GM19351 (cell line): ENCODE measurements around the gene GAS6.
A peak's percentile ranks its signal among the peaks of the same experiment; 100 is the strongest.

Experiments
- ATAC-seq: cut with Tn5 transposase; IDR thresholded peaks from one replicate; pipeline ENCODE4 v1.9.1; 2021; ENCODE audit warnings: mild to moderate bottlenecking, moderate library complexity; ENCODE audit not compliant: unreplicated experiment

The GAS6 gene

DNA sequence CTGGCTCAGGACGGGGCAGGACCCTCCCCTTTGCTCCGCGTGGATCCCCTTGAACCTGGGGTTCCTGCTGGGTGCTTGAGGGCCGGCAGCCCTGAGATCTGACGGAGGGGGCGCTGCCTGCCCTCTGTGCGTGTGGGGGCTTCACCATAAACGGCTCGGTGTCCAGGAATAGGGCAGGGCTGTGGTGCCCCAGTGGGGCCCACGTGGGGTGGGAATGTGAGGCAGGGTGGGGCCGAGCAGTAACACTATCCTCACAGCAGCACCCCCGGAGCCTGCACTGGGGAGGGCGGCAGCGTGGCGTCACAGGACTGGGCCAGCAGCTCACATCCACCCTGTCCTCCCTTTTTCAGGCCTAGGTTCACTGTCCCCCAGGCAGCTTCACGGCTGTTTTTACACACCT, 38.0 kb downstream of the GAS6 start:
- ATAC-seq = no peak

DNA sequence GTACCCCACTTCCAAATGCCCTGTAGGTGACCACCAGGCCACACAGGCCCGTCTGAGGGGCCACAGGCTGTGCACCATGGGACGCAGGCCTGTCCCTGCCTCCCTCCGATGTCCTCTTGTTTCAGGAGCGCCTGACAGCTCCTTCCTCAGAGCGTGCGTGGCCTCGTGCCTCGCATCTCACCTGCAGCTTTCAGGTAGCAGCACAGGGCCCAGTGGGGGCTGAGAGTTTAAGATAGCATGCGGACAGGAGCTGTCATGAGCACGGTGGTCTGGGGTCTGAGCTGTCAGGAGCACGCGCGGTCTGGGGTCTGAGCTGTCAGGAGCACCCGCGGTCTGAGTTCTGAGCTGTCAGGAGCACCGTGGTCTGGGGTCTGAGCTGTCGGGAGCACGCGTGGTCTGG, 40.1 kb downstream of the GAS6 start:
- no peak for ATAC-seq

DNA sequence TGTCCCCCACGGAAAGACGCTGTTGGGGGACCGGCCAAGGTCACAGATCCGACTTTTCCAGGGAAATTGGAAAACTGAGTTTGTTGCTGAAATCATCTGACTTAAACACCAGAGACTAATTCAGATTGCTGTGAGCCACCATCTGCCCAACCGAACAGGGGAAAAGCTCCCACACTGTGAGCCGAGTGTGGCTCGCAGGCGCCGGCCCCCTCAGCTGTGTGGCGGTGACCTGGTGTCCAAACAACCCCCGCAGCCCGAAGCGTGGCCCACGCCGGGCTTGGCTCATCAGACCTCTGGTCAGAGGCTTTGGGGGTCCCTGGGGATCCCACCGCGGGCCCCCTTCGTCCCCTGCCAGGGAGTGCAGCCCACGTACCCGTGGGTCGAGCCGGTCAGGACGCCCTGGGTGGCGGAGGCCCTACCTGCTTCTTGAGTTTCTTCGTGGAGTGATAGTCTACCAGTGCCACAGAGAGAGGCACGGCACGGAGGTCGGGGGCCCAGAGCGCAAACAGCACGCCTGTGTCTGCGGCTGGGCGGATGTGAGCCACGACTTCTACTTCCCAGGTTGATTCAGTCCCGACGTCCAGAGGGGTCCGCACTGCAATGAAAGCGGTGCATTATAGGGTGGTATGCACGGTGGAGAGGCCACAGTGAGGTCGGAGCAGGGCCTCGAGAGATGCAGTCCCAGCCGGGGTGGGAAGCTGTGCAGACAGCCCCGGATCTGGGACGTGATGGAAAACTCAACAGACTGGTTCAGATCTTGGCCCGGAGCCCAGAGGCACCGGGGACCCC, 40.7 kb downstream of the GAS6 start:
- no peak for ATAC-seq

DNA sequence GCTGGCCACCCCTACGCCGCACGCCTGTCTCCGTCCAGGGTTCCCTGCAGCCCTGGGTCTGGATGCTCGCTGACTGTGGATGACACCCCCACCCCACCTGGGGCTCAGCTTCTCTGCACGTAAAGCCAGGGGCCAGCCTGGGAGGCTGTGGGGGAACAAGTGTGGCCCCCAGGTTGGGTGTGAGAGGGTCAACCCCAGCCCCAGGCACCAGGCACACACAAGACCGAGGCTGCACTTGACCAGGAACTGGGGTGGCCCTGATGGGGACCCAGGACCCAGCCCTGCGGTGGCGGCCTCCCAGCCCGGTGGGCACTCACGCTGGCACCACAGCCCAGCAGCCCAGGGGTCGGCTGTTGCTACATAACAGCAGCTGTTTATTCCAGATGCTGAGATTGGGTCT, 41.6 kb downstream of the GAS6 start:
- no peak for ATAC-seq

DNA sequence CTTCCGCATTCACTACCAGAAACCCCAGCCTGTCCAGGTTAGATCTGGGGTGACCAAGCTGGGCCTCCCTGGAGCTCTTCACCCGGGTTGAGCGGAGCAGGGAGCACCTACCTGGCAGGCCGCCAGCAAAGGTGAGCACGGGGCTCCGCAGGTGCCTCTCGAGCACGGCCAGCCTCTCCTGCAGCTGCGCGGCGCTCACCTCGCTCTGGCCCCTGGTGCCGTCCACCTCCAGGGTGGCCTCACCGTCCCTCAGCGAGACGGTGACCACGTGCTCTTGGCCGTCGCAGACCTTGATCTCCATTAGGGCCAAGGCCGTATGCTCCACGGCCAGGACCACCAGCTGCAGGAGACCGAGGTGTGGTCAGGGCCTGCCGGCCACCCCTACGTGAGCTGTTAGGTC, 42.0 kb downstream of the GAS6 start:
- ATAC-seq = no peak

DNA sequence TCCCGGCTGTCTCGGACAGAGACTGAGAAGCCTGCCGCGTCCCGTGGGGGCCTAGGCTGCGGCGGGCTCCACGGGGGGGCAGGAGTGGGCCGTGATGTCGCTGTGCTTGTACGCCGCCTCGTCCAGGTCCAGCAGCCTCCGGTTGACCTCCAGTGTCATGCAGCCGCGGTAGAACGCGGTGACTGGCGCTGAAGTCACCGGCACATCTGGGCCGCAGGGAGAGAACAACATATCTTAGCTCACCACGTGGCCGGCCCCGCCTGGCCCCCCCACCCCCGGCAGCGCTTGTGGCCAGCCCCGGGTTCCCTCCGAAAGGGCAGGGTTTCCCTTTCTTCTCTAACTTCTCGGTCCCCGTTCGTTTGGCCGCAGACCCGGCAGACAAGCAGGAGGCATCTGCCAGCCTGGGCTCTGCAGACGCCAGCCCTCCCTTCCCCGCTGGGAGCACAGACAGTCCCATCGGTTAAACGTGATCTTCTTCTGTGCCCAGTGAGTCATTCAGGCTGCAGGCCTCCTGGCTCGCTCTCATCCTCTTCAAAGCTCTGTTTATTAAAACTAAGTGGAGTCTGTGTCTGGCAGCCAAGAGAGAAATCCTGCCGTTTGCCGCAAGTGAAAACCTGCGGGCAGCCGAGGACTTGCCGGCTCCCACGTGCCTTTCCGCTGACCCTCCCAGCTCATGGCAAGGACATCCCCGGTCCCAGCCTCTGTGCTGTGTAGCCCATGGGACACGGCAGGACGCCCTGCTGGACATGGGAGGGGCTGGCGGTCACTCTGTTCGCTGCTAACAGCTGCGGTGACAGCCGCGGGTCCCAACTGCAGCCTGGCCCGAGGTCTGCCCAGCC, 42.8 kb downstream of the GAS6 start:
- ATAC-seq = no peak

DNA sequence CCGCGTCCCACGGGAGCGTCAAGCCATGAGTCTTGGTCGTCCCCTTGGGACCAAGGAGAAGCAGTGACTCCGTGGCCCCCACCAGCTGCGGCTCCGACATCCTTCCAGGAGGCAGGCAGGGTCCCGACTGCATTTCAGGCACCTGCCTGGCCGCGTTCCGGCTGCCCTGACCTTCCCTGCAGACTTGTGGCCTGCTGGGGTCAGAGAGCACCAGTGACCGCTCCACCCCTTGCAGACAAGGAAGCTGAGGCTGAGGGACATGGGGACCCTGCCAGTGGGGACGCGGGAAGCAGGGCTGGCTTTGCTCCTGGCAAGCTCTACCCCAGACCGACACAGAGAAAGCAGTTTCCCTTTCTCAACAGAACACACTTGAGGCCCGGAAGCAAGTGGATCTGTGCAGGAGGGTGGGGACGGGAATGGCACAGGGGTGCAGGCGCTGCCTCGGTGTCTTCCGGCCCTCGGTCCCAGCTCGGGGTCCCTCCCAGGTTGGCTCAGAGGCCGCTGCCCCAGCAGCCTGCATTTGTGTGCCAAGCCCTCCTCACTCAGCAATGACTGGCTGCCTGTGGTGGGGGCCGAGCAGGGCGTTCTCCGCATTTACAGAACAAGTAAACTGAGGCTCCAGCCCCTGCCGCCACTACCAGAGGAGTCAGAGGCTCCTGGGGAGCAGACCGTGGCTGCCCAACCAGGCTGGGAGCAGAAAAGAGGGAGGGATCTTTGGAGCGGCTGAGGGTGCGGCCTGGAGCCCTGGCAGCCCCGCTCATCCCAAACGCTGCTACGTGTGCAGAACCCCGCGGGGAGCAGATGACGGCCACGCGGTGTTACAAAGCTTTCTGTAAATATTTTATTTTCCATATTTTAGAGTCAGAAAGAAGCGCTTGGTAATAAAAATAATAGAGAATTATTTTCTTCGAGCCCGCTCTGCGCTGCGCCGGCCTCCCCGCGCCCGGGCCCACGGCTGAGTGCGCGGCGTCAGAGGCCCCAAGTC, 43.9 kb downstream of the GAS6 start:
- ATAC-seq = no peak

DNA sequence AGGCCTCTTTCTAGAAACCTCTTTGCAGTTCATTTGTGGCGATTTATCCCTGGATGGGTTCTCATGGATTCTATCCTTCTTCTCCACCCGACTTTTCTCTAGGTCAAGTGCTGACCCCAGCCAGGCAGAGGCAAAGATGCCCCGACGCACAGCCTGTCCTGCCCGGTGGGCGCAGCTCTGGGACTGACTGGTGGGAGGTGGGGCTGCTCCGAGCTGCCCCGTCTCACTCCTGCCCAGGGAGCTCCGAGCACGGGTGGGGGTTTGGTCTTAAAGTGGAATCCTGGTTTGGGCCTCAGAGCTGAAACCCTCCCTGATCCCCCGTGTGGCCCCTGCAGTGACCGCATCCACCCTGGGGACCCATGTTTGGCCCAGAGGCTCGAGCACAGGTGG, 44.5 kb downstream of the GAS6 start:
- ATAC-seq = no peak

DNA sequence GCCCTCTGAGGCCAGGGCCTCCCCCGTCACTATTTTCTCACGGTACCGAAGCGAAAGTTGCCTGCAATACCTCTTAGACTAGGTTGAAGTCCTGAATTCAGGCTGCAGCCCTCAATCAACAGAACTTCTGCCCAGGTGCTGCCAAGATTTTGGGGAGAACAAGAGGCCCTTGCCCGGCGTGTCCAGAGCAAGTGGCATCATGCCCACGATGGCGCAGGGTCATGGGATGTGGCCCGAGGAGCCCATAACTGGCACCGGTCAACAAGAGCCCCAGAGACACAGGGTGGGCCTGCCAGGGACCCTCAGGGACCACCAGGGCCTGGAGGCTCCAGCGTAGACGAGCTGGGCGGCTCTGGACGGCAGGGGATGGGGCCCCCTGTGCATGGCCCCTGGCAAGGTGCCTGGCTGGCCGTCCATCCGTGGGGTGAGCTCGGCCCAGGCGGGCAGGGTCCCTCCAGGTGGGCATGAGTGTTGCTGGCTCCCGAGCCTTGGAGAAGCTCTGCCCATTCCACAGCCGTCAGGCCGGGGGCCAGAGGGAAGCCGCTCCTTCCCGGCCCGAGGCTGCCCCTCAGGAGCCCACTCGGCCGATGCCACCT, 45.1 kb downstream of the GAS6 start:
- no peak for ATAC-seq

DNA sequence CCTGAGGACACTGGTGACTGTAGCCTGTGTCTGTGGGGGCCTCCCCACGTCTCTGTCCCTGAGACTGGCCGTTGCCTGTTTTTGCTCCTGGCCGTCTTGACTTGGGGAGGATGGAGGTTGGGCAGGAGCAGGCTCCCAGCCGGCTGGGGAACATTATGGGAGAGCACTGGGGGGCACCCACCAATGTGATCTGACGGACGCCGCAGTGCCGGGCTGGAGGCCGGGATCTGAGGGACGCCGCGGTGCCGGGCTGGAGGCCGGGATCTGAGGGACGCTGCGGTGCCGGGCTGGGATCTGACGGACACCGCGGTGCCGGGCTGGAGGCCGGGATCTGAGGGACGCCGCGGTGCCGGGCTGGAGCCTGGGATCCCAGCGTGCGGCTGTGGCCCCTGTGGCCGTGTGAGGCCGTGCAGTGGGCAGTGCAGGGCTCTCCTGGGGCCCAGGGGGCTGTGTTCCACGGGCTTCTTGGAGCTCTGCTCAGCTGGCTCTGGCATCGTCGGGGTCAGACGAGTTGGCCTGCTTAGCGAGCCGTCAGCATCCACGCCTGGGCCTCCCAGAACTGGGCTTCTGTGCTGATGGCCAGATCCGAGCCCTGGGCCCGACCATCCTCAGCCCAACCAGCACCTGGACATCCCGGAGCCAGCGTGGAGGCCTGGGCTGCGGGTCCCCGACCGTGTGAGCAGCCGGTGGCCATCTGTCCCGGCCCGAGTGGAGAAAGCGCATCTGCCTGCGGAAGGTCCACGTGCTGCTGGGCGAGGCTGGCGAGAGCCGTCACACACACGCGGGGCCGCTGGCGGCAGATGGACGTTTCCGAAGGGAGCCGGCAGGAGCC, 45.8 kb downstream of the GAS6 start:
- no peak for ATAC-seq

DNA sequence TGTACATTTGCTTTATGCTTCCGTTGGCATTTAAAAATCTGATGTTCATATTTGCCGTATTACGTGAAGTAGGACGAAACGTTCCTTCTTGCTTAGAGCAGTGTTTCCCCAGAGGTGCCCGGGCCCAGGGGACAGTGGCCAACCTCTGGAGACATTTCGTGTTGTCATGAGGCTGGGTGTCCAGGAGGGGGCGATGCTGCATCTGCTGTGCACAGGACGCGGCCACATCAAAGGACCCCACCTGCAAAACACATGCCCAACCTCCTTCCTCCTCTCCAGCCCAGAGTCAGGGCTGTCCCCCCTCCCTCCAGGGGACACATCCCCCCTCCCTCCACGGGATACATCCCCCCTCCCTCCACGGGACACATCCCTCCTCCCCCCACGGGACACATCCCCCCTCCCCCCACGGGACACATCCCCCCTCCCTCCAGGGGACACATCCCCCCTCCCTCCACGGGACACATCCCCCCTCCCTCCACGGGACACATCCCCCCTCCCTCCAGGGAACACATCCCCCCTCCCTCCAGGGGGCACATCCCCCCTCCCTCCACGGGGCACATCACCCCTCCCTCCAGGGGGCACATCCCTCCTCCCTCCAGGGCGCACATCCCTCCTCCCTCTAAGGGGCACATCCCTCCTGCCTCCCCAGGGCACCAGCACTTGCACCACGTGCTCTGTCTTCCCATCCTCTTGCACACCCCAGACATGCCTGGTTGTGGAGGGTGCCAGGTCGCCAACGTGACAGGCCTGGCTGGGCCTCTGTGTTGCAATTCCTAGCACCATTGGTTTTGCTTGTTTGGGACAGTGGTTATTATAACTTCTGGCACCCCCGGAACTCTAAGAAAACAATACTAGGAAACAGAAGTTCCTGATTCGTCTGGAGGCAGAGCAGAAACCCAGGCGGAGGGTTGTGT, 46.7 kb downstream of the GAS6 start:
- peak; percentile 75 for ATAC-seq

DNA sequence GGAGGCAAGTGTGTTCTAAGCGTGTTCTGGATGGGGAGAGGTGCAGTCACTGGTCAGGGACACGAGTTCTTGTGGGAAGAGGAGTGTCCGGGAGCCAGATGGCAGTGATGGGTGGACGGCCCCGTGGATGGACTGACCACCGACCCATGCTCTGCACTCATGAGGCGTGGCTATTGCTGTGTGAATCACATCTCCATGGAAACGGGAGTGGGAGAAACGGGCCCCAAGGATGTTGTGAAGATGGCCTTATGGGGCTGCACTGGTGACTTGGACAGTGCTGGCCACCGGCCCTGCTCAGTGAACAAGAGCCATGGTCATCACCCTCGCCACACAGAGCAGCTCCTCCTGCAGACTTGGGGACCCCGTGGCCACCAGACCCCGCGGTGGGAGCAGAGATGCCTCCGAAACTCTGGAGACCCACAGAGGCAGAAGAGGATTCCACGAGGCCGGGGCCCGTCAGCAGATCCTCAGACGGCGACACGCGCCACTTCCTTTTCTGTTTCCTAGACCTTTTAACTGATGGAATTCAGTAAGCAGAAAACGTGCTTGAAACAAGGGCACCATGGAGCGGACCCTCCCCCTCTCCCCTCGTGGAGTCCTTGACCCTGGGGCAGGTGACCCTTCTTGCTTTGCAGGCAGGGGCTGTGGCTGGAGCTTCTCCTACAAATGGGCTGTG, 47.5 kb downstream of the GAS6 start:
- no peak for ATAC-seq

DNA sequence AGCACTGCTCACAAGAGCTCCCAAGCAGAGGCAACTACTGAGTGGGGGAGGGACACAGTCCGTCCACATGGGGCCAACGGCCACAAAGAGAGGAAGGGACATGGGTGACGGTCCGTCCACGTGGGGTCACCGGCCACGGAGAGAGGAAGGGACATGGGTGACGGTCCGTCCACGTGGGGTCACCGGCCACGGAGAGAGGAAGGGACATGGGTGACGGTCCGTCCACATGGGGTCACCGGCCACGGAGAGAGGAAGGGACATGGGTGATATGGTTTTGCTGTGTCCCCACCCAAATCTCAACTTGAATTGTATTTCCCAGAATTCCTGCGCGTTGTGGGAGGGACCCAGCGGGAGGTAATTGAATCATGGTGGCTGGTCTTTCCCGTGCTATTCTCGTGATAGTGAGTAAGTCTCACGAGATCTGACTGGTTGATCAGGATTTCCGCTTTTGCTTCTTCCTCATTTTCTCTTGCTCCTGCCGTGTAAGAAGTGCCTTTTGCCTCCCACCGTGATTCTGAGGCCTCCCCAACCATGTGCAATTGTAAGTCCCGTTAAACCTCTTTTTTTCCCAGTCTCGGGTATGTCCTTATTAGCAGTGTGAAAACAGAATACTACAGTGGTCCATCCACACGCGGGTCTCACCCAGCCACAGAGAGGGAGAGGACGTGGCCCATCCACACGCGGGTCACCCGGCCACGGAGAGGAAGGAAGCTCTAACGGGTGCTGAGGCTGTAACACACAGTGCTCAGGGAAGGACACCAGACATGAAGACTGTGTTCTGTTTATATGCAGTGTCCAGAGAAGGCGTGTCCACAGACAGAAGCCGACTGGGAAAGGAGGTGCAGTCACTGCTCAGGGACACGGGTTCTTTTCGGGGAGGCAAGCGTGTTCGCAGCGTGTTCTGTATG, 48.5 kb downstream of the GAS6 start:
- ATAC-seq = peak; percentile 36

DNA sequence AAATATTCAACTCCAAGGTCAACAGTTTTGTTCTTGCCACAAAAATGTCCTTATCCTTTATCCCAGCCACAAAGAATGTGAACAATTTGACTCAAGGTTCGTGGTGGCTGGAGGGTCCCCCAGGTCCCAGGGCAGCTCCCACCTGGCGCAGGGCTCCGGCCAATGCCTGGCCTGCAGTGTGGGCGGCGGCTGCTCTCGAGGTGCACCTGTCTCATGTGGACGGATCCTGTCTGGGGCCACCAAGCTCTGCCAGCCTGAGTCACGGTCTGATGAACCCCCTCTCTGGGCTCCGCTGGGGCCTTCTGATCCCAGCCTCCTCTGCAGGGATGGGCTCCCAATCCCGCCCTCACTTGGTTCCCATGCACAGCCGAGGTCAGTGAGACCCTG, 49.4 kb downstream of the GAS6 start:
- ATAC-seq = no peak

DNA sequence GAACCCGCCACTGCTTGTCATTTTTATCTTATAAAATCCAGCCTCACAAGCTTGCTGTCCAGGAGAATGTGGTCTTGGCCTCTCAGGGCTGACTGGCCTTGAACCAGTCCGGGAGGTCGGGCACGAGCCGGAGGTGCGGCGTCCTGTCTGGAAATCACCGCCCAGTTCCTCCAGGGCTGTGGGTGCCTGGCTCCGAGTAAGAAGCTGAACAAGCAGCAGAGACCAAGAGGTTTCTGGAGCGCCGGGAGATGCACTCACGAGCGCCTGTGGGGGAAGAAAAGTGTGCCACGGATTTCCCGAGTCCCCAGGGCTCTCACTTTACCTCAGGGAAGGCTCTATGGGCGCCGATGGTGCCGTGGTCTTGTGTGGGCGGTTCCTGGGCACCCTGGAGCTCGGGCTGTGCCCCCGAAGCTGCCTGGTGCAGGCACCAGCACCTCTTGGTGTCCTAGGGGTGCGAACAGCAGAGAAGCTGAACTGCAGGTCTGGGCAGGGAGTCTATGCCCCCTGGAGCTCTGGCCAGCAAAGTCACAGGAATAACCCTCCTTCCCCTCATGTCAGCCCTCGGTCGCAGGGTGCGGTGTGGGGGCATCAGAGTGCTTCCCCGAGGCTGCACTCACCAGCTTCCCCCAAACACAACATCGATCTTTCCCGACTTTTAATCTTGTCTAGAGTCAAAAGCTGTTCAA, 50.0 kb downstream of the GAS6 start:
- ATAC-seq = no peak

DNA sequence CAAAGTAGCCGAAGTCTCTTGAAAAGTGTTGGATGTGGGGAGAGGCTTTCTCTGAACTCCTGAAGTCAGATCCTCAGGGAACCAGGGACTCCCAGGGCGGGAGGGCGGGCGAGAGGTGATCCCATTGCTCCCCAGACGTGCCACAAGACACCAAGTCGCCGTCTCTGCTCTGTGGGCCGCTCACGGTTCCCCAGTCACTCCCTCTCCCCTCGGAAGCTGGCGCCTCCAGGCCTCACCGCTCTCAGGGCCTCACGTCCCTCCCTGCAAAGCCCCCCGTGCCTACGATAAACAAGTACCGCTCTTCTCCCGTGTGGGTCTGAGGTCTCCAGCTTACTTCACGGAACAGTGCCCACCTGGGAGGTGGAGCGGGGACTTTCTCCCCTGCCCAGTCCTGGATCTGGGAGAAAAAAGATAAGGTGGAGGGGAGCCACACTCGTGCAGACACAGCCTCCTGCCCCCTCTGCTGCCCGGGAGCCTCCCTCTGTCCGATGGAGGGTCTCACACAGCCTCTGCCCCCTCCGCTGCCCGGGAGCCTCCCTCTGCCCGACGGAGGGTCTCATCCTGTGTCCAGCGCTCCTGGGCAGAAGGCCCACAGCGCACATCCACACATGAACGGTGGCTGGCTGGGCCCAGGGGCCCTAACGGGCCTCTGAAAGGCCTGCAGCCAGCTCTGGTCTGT, 50.7 kb downstream of the GAS6 start:
- no peak for ATAC-seq
